AG08396 (cell line): ENCODE measurements around the gene UBB.

Experiments used
- DNase-seq: peaks from one replicate; pipeline ENCODE4 v3.0.0; 2012; ENCODE audit warnings: low spot score, mixed read lengths

Gene UBB

DNA sequence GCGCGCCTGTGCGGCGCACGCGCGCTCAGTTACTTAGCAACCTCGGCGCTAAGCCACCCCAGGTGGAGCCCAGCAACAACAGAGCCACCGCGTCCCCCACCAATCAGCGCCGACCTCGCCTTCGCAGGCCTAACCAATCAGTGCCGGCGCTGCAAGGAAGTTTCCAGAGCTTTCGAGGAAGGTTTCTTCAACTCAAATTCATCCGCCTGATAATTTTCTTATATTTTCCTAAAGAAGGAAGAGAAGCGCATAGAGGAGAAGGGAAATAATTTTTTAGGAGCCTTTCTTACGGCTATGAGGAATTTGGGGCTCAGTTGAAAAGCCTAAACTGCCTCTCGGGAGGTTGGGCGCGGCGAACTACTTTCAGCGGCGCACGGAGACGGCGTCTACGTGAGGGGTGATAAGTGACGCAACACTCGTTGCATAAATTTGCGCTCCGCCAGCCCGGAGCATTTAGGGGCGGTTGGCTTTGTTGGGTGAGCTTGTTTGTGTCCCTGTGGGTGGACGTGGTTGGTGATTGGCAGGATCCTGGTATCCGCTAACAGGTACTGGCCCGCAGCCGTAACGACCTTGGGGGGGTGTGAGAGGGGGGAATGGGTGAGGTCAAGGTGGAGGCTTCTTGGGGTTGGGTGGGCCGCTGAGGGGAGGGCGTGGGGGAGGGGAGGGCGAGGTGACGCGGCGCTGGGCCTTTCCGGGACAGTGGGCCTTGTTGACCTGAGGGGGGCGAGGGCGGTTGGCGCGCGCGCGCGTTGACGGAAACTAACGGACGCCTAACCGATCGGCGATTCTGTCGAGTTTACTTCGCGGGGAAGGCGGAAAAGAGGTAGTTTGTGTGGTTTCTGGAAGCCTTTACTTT lies at the start of gene UBB:
UBB (plus strand) TSS at position 452 of the 856 bp plus-strand sequence. CDS start 817 bp downstream, outside the sequence.
- peak; percentile 95 for DNase-seq

DNA sequence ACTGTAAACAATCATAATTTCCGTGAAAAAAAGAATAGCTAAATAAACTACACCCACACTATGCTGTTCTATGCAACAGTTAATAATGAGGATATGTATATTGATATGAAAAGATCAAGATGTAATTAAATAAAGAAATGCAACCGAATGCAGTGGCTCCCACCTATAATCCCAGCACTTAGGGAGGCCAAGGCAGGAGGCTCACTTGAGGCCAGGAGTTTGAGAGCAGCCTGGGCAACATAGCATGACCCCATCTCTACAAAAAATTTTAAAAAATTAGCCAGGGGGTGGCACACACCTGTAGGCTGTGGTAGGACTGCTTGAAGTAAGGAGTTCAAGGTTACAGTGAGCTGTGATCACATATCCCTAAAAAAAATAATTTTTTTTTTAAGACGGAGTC lies 42.5 kb upstream of the UBB start:
- DNase-seq = no peak

DNA sequence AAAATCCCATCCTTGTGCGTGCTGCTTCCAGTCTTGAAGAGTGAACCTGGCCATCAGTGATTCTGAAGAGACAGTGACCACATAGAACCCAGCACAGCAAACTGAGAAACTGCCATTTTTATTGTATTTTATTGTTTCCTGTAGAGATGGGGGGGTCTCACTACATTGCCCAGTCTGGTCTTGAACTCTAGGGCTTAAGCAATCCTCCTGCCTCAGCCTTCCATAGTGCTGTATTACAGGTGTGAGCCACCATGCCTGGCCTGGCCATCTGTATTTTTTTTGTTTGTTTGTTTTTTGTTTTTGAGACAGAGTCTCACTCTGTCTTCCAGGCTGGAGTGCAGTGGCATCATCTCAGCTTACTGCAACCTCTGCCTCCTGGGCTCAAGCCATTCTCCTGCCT lies 41.5 kb upstream of the UBB start:
- DNase-seq = no peak

DNA sequence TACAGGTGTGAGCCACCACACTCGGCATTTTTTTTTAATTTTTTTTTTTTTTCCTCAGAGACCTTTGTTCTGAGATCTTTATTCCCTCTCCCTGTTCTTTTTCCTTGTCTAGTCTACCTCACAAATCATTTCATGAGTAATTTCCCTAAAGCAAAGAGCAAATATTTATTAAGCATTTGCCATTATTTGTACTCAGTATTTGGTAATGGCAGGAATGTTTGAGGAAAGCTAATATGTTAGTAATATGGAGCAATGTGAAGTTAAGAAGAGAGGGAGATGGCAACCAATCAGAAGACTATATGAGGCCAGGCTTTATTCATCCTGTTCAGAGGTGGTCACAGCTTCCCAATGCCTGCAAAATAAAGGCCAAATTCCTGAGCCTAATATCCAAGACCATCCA lies 40.9 kb upstream of the UBB start:
- DNase-seq = no peak

DNA sequence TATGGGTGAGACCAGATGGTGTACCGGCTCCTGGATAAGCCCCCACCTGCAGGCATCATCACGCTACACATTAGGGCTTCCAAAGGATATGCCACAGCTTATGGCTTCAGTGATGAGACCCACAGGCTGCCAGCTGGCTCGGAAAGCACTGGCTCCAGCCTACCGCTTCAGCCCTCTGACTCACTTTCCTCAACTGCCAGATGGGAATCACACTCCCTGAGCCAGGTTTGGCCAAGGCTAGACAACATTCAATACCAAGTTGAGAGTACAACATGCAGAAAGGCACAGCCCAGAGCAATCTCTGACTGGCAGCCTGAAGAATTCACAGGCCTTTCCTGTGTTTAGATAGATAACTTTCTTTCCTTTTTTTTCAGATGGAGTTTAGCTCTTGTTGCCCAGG lies 37.9 kb upstream of the UBB start:
- peak; percentile 27 for DNase-seq

DNA sequence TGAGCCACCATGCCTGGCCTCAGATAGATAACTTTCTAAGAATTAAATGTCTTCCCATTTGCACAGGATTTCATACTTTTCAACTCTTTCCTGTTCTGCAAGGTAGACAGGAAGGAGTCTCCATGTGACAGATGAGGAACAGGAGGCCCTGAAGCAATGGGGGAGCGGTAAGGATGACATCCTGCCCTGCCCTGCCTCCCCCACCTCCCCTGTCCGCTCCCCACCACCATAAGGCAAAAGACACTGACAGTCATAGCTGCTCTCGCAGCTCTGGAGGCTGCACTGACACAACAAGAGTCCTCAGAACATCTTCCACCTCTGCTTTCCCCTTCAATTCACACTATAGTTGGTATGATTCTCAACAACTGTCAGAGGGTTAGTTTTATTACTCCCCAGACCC lies 37.3 kb upstream of the UBB start:
- DNase-seq = no peak

DNA sequence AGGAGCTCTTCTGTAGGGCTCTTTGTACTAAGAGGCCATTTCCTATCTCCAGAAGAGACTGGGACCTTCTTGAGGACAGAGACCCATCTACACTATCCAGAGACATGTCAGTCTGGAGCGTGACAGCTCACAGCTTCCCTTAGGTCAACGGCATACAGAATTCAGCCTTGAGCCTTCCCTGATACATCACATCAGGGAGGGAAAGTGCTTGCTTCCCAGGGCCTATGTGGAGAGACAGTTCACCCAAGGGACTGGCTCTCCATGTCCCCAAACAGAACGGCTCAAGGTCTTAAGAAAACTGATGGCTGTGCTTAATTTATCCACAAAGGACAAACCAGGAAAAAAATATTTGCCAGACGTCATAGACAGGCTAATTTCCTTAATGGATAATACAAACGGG lies 35.3 kb upstream of the UBB start:
- DNase-seq = no peak

DNA sequence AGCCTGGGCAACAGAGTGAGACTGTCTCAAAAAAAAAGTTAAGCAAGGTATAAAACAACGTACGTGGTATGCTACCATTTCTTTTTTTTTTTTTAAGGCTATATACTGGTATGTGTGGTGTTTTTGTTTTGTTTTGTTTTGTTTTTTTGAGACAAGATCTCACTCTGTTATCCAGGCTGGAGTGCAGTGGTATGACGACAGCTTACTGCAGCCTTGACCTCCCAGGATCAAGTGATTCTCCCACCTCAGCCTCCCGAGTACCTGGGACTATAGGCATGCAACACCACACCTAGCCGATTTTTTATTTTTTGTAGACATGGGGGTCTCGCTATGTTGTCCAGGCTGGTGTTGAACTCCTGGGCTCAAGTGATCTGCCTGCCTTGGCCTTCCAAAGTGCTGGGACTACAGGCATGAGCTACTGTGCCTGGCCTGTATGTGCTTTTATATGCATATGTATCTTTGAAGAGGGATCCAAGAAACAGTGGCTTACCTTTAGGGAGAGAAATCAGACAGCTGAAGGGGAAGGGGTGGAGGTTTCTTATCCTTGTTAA lies 34.1 kb upstream of the UBB start:
- no peak for DNase-seq

DNA sequence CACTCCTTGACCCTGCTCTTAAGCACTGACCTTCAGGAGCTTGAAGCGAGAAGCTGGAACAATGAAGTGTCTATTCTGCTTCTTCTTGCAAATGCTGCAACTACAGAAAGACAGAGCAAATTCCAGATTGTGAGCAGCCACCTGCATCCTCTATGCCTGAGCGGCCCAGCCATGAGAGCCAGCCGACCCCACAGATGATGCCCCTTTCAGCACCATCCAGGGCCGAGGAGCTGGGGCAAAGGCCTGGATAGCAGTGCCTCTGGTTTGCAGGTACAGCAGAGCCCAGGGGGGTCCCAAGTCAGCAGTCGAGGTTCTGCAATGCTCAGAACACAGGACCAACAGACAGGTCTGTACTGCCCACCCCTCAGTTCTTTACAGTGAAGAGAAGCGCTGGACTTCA lies 32.3 kb upstream of the UBB start:
- no peak for DNase-seq

DNA sequence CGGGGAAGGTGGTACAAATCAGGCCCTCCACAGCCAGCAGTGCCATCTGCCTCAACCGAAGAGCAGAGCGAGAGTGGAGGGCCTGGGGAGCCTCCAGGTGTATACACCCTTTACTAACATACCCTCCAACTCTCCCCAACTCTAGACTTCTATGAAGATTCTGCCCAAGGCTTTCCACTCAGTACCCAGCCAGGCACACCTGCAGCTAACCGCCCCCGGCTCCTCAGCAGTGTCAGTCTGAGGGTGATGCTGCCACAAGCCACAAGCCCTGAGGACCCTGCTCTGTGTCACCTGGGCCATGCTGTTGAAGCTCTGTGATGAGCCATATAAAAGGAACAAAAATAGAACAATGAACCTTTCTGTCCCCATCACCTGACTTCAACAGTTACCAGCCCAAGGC lies 31.5 kb upstream of the UBB start:
- no peak for DNase-seq

DNA sequence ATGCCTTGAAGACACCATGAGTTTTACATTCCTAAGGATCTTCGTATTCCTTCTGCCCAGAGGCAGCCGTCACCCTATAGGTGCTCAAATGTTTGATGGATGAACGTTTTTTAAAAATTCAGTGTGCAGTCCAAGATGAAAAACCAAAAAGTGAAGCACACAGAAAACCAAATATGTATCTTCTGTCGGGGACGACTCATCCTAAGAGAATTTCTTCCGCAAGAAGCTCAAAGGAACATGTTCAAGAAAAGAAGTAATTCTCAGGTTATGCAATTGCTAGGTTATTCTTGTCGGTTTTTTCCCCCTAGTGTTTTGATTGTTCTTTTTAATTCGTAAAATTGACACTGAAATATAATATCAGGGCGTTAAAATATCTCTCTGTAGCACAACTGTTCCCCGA lies 29.1 kb upstream of the UBB start:
- peak; percentile 55 for DNase-seq

DNA sequence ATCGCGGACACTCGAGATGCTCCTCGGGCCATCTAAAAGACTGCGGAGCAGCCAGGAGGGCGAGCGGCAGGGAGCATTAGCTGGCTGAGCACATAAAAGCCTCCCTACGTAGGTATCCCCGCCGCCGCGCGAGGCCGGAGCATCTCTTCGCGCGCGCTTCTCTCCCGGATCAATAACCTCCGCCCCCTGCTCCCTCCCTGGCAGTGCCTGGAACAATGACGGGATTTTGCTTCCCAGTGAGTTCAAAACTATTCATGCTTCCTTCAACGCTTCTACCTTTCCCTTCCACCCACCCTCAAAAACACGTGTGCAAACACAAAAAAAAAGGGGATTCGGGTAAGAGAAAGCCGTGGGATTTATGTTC lies 28.6 kb upstream of the UBB start:
- peak; percentile 47 for DNase-seq

DNA sequence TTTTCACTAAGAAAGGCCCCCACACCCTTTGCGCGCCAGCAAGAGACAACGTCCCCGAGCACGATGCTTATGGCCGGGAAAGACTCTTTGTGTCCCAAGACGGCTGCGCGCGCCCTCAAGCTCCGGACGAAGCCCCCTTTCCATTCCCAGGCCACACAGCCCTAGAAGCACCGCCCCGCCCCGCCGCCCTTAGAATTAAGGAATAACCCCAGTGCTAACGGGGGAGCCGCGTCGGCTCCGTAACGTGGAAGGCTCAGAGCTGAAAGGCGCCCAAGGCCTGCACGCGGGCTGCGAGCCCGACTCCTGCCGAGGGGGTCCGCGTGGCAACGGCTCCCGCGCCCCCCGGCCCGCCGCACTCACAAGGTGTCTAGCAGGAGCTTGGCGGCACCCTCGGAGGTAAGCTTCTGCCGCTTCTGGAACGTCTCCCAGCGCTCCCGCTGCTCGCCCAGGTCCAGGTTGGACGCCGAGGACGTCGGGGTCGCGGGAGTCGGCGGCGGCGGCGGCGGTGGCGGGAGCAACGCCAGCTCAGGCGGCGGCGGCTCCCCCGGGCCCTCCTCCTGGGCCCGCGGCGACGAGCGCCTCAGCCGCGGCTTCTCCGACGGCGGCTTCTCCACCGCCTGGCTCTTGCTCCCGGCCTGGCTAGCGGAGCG lies 28.1 kb upstream of the UBB start:
- DNase-seq = peak; percentile 41

DNA sequence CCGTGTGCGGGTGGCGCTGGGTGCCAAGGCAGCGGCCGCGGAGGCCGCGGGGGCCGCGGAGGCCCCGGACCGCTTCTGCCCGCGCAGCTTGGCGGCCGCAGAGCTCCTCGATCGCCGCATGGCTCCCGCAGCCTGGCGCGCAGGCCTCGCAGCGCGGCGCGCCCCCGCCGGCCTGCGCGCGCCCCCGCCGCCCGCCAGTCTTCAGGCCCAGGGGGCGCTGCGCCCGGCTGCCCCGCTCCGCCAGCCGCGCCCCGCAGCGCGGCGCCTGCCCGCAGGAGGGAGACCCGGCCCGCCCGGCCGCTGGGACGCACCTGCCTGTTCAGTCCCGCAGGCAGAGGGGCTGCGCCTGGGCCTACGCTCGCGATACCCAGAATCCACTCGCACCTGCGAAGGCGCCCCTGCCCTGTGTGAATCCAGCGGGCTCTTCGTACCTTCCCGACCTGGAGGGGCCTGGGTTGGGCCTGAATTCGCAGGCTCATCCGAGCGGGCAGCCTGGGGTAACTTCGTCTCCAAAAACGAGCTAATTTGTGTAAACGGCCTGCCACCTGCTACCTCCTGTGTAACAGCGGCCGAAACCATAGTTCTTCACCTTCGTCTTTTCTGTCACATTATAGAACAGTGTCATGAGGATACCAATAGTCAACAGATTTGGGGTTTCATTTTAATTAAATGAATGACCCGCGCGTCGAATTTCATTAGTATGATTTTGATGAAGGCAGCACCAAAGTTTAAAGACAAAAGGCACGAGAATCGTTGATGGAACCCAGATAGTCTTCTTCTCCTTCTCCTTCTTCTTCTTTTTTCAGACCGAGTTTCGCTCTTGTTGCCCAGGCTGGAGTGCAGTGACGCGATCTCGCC lies 27.3 kb upstream of the UBB start, which contains the start of gene CENPV:
CENPV (minus strand) TSS at position 153 of the 858 bp plus-strand sequence; CDS start at position 120, 33 bp downstream.
- peak; percentile 86 for DNase-seq

DNA sequence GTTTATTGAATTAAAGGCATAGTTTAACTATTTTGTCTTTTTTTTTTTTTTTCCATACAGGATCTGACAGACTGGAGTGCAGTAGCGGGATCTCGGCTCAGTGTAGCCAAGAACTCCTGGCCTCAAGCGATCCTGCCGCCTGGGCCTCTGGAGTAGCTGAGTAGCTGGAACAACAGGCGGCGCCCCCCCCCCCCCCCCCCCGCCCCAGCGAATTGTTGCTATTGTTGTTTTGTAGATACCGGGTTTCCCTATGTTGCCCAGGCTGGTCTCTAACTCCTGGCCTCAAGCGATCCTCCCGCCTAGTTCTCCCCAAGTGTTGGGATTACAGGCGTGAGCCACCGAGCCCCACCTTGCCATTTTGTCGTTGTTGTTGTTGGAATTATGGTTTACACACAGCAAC lies 26.3 kb upstream of the UBB start:
- DNase-seq = no peak

DNA sequence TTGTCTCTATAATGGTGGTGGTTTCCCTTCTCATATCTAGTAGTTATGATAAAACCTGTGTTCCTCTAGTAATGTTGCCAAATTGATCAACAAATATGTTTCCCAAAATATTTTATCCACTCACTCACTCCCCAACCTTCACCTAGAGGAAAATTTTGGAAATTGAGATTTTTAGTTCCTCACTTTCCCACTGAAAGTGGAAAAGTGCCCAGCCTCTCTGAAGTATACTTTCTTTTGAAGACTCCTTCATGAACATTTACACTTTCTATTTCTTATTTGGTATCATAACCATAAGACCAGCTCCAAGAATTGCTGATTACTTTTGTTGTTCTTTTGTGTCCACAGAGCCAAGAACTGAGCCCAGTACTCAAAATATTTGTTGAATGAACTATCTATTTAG lies 22.5 kb upstream of the UBB start:
- DNase-seq = no peak

DNA sequence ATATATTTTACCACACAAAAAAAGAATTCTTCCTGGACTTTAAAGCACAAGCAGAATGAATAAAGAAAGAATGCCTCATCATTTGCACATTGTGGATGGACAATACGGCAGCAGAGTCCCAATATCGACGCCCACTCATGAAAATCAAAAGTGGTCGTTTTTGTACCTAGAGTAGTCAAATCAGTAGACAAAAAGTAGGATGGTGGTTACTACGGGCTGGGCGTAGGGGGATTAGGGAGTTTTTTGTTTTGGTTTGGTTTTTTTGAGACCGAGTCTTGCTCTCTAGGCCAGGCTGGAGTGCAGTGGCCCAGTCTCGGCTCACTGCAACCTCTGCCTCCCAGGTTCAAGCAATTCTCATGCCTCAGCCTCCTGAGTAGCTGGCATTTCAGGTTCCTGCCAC lies 19.0 kb upstream of the UBB start:
- no peak for DNase-seq

DNA sequence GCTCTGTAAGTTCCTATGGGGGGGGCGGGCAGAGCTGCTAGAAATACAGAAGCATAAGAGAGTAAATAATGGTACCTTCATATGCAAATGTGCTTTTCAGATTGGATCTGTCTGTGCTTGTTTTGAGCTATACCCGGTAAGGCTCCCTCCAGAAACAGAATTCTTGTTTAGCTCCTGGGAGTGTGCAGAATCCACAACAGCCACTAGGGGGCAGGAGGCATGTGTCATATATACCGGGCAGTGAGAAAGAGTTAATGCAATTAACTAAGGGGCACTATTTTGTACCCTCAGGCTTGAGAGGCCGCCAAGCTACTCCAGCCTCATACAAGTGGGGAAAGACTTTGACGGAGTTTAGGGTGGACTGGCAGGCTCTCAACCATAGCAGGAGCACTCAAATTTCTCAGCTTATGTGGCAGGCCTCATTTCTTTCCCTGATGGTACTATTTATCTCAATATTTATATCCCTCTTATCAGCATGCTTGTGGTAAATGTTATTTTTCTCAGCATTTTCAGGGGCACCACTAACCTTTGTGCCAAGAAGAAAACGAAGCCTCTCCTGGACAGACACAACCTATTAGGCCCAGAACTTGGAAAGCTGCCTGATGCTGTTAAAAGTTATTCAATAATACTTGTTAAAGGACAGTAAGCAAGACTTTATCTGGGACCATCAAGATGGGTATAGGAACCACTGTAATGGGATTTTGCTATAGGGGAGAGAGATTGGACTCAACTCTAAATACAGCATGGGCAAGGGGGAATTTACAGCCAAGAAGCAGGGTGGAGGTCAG lies 16.9 kb upstream of the UBB start:
- peak; percentile 62 for DNase-seq

DNA sequence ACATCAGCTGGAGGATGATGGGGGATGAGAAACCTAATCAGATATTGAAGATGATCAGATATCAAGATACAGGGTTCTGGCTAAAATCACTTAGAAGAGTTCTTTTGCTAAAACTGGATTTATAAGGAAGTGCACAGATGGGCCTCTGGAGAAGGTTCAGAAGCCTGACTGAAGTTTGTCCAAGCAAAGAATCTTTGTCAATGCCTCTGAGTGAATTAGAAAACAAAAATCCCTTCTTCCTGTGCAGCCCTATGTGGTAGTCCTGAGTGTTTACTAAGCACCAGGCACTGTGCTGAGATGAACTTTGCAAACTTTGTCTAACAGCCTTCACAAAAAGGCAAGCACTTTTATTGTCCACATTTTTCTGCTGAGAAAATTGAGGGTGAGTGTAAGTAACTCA lies 16.3 kb upstream of the UBB start:
- no peak for DNase-seq

DNA sequence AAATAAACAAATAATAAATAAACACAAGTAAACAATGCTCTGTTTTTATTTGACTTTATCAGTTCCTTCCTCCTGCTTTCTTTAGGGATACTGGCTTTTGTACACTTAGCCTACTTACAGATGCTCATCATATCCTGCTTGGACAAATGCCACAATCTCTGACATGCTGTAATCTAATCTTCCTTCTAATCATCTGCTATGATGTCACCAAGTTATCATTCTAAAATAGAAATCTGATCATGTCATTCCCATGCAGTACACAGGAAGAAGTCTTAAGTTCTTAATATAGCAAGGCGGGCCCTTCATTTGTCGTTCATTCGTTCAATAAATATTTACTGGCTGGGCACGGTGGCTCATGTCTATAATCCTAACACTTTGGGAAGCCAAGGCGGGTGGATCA lies 9.1 kb upstream of the UBB start:
- peak; percentile 29 for DNase-seq

DNA sequence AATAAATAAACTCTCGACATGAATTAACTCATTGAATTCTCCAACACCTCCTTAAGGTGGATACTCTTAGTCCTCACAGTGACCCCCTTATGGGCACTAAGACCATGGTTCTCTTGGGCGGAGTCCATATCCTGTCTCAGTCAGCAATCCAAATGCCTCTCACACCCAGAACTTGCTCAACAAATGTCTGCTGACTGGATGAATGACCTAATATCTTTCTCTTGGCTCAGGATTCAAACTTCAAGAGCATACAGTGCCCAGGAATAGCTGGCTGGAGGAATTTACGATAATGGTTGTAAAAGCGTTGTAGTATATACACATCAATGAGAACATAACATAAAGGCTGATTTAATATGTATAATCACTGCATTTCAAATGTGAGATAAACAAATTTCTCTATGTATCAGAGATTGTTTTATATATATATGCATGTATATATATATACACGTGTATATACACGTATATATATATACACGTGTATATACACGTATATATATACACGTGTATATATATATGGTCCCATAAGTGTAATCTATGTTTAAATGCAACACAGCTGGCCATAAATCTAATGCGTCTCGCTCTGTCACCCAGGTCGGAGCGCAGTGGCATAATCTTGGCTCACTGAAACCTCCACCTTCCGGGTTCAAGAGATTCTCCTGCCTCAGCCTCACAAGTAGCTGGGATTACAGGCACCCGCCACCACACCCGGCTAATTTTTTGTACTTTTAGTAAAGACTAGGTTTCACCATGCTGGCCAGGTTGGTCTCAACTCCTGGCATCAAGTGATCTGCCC lies 6.5 kb upstream of the UBB start:
- peak; percentile 68 for DNase-seq
